Kidney tubule cell (primary cell): ENCODE measurements around the gene PGF.
A peak's percentile ranks its signal among the peaks of the same experiment; 100 is the strongest.
"Not testable (repeated sequence)": the region's sequence is repeated elsewhere in the genome, so short reads cannot be mapped to it uniquely, and the experiment has no call there.

ENCODE experiments used
- DNase-seq: peaks from one replicate; pipeline ENCODE4 v3.0.0-alpha.2; 2018; ENCODE audit warnings: low spot score

The PGF gene

DNA sequence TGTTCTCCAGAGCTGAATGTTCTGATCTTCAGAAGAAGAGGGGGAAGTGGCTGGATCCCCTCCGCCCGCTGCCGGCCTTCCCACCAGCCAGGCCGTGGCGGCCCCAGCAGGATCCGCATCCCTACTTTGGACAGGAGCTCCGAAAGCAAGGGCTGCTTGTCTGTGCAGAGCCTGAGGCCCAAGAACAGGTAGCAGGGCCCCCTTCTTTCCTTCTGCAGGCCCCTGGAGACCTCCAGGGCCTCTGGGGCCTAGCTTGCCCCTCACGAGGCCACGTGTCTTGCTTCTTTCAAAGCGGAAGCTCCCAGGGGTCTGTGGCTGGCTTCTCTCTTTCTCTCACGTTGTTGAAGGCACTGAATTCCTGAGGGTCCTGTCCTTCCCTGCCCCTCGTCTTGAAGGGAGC is 13.2 kb downstream of the PGF start:
- DNase-seq, result no peak

DNA sequence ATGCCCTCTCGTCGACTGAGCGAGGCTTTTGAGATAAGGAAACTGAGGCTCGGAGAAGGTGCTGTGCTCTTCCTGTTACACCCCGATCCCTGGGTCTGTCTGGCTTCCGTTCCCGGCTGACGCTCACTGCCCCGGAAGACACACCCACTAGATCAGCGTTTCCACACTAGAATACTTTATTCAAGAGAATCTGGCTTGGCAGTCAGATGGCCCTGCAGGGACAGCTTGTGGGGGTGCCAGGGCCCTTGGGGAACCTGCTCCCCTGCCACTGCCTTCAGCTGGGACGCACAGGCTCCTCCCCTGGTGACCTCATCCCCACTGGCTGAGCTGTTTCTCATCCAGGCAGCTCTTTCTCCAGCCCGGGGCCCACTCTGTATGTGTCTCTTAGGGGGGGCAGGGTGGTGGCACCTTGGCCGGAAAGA is 13.7 kb downstream of the PGF start:
- DNase-seq, result peak; percentile 25

DNA sequence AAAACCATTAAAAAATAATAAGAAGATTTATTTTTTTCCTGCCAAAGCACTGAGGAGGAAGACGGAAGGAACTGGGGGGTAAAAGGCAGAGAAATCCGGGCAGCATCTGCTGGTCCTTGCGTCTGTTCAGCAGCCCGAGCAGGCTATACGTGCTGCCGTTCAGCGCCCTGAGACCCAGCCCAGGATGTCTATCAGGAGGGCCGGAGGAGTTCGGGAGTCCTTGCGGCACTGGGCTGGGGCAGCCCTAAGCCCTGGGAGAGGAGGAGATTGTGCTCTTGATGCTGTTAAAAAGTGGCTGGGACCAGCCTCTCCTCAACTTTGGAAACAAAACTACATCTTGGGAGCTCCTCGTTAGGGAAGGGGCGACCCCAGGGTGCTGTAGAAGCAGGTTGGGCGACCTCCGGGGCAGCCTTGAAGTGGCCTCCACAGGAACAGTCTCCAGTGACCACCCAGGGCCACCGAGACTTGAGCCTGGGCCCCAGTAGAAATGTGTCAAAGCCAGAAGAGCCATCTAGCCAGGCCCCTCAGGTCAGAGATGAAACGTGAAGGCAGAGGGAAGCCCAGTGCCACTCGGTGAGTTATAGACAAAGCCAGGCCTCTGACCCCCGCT is 14.3 kb downstream of the PGF start:
- no peak for DNase-seq

DNA sequence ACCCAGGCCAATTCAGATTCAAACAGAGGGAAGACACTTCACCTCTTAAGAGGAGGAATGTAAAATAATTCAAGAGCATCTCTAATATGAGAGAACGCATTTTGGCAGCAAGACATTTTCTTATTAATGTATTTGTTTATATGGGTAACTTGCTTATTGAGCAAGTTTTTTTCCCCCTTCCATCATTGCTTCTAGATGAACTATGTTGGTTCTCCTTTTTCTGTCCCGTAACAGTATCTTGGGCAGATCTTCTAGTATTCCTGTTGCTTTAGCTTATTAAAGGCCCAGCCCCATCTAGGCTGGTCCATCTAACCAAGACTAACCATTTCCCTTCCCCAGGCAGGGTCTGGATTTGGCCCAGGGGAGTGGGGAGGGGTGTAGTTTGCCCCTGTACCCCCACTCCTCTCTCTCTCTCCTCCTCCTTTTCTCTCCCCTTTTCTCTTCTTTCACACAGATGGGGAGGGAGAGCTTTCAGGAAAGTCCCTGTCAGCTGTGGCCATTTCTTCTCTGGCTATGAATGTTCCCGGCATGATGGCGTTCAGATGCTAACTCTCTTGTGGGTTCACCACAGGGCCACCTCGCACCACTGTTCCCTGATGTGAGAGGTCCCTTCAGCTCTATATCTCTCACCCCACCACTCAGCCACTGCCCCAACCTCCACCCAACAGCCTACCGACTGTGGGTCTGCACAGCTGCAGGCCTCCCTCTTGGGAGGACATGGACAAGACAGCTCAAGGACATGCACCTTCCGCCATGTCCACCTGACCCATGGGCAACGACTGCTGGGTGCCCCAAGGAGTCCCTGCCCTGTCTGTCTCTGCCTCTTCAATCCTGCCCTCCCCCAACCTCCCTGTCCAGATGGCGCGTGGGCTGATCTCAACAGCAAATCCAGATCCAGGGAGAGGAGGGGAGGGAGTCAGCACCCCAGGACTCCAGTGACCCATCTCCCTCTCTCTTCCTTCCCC is 16.6 kb downstream of the PGF start:
- no peak for DNase-seq

DNA sequence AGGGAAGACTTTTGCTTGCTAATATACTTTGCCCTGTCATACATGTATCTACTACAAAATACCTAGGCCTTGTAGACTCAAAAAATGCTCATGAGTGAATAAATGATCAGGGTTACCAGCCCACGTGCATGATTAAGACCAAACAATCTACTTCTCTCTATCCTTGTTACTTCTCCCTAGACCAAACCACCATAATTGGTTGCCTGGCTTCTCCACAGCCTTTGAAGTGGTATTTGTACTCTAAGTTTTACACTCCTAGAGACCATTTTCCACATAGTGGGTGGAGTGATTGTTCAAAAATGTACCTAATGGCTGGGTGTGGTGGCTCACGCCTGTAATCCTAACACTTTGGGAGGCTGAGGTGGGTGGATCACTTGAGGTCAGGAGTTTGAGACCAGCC is 18.2 kb downstream of the PGF start:
- DNase-seq, result no peak

DNA sequence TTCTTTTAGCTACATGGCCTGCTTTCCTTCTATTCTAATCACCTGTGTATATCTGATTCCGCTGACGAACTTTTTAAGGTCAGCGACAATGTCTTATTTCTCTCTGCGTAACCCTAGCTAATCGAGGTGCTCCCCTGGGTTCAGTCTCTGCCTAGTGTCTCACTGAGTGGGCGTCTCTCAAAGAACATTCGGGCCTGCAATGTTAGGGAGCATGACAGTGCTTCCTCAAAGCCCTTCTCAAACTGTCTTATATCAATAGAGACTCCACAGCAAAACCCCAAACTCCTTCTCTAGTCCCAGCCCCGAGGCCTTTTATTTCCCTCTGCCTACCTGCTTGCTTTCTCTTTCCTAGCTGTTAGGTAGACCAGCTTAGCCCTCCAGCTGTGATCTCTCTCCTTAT is 18.7 kb downstream of the PGF start:
- no peak for DNase-seq

DNA sequence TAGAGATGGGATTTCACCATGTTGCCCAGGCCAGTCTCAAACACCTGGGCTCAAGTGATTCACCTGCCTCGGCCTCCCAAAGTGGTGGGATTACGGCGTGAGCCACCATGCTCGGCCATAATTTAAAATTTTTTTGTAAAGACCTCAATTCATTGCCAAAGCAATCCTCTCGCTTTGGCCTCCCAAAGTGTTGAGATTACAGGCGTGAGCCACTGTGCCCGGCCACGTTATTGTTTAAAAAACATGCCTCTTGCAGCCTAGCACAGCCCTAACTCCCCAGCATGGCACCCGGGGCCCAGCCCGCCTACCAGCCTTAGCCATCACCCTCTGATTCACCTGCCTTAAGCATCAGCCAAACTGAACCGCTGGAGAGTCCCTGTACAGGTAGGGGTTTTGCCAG is 19.2 kb downstream of the PGF start:
- DNase-seq, result no peak

DNA sequence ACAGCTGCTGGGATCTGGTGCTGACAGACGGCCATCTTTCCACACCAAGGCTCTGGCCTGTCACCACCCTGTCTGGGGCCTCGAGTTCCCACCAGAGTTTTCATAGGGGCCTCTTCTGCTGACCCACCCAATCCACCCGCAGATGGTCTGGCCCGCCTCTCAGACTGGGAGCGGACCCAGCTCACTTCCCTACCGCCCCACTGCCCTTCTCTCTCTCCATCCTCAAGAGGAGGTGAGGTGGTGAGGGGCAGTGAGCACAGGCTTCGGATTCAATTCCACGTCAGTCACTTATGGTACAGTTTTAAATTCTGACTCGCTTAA is 20.1 kb downstream of the PGF start:
- DNase-seq, result no peak

DNA sequence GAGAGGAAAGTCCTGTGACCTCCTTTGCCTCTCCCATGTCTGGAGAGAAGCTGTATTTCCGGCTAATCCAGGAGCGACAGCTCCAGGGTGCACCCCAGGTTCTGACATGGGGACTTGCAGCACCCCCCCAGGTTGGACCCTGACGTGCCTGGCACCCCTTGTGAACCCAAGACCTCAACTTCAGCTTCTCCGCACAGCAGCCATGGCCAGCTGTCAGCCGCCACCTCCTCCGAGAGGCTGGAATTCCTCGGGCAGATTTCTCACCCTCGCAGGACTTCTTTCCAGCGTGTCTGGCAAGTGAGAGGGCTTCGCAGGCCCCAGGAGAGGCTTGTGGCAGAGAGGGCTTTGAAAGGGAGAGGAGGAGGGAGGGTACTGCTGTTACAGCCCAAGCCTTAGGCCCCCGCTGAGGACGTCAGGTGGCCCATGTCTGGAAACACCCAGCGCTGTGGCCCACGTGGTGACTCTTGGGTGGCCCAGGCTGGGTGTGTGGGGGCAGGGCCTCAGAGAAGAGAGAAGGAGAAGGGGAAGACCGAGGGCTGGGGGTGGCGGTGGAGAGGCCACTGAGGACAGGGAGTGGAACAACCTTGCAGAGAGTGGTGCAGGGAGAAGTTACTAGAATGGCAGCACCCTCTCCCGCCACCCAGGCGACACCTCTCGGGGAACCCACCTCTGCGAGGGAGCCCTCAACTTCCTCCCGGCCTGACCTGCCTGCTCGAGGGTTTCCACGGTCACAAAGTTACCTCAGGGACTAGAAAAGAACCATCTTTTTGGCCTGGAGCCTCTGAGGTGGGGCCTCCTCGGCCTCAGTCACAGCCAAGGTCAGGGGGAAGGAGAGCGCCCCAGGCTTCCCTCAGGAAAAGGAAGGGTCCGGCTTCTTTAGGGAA is 20.7 kb downstream of the PGF start:
- DNase-seq, result no peak

DNA sequence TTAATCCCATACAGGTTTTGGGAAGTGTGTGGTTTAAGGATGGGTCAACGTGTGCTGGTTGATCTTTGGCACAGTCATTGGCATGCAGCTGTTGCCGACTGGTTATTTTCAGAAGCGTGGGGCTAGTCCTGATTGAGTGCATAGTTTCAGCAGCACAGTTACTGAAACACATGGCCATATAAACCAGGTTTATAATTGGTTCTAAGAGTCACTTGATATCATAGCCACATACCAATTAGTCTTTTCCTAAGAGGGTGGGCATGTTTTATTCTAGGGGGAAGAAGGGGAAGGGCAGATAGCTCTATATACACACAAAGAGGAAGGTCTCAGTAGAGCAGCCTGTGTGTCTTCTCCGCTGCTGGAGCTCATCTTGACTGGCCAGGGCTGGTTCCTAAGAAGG is 21.4 kb downstream of the PGF start:
- DNase-seq, result no peak

DNA sequence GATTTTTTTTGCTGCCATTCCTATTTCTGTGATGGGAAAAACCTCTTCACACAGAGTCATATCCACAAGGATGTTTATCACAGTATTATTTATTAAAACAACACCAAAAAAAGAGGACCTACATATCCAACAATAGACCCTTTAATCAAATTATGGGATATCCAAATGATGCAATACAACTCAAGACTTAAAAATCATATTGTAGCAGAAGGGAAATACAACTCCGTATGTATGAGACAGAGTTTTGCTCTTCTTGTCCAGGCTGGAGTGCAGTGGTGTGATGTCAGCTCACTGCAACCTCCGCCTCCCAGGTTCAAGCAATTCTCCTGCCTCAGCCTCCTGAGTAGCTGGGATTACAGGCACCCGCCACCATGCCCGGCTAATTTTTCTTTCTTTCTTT is 22.5 kb downstream of the PGF start:
- not testable (repeated sequence) for DNase-seq

DNA sequence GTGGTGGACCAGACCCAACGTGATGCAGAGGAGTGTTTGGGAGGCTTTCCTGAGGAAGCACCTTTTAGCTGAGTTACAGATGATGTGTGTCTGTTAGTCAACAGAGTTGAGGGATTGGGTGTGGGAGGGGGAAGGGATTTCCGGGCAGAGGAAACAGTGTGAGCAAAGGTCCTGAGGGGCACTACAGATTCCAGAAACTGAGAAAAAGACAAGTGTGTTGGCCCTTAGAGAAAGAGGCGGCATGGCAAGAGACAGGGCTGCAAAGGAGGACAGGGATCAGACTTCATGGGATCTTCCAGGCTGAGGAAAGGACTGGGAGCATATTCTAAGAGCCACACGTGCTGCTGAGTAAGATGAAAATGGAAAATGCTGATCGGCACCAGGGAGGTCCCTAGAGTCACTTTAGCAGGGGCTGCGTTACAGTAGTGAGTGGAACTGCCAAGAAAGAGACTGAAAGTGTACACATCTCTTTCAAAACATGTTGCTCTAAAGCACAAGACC is 22.9 kb downstream of the PGF start:
- no peak for DNase-seq

DNA sequence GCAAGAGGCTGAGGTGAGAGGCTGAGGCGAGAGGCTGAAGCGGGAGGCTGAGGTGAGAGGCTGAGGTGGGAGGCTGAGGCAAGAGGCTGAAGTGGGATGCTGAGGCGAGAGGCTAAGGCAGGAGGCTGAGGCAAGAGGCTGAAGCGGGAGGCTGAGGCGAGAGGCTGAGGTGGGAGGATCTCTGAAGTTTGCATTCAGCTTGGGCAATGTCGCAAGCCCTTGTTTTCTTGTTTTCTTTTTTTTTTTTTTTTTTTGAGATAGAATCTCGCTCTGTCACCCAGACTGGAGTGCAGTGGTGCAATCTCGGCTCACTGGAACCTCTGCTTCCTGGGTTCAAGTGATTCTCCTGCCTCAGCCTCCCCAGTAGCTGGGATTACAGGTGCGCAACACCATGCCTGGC is 23.7 kb downstream of the PGF start:
- not testable (repeated sequence) for DNase-seq

DNA sequence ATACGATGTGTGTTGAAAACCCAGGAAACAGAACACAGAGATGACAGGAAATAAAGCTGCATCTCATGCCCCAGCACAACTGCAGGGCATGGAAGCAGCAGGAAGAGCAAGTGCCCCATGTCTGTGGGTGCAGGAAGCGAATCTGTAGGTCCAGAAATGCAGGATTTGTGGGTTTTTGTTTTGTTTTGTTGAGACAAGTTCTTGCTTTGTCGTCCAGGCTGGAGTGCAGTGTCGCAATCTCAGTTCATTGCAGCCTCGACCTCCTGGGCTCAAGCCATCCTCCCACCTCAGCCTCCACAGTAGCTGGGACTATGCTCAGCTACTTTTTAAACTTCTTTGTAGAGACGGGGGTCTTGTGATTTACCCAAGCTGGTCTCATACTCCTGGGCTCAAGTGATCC is 26.2 kb downstream of the PGF start:
- DNase-seq, result no peak

DNA sequence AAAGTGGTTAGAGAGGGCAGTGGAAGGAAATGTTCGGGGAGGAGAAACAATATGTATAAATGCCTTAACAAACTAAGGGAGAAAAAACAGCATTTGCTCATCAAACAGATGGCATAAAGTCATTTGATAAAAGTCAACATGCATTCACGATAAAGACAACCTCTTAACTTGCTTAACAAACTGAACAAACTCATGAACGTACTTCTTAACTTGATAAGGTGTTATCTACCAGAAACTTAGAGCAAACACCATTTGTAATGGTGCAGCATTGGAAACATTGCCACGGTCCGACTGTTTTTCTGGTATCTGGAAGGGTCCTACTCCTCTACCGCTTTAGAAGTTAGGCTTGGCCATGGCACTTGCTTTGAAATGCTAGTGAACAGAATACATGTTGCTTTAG is 28.2 kb downstream of the PGF start:
- DNase-seq, result no peak

DNA sequence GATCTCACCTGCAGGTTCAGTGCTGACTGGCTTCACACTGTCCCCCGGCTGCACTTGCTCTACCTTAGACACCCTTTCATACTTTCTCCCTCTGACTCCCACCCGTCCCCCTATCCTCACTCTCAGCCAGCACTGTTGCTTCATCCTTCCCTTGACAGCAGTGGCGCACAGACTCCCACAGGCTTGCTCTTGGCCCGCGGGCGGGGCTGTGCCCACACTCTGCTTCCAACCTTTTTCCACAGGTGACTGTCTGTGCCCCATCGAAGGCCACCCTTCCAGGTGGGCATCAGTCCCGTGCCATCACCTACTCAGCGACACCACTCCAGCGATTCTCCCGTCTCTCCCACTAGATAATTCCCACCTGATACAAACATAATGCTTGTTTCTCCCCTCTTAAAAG is 31.3 kb downstream of the PGF start:
- DNase-seq, result no peak

DNA sequence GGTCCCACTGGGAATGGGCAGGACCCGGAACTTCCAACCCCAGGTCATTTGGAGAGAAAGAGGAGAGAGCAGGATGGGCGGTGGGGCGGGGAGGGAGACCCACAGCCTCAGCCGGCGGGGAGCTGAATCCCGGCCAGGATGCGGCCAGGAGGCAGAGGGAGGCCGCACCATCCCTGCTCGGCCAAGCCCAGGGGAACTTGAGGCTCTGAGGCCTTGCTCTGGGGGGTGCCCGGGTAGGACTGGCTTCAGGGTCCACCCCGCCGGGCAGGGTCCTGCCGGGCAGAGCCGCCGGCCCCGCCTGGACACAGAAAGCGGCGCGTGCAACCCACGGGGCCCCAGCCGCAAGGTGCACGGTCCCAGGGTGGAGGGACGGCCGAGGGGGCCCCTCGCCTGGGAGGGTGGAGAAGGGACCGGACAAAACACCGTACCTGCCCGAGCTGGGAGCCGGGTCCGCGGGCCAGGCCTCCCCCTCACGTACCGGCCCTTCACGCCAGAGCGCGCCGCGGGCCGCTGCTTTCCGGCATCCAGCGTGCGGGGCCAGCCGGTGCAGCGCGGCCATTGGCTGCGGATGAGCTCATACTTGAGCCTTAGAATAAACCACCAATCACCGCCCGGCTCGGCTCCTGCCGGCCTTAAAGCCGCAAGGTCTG is 32.5 kb downstream of the PGF start, which contains the start of gene RPS6KL1:
RPS6KL1 (minus strand) TSS at position 509 of the 650 bp plus-strand sequence. CDS start 1,719 bp downstream, outside the sequence.
- DNase-seq, result peak; percentile 86

DNA sequence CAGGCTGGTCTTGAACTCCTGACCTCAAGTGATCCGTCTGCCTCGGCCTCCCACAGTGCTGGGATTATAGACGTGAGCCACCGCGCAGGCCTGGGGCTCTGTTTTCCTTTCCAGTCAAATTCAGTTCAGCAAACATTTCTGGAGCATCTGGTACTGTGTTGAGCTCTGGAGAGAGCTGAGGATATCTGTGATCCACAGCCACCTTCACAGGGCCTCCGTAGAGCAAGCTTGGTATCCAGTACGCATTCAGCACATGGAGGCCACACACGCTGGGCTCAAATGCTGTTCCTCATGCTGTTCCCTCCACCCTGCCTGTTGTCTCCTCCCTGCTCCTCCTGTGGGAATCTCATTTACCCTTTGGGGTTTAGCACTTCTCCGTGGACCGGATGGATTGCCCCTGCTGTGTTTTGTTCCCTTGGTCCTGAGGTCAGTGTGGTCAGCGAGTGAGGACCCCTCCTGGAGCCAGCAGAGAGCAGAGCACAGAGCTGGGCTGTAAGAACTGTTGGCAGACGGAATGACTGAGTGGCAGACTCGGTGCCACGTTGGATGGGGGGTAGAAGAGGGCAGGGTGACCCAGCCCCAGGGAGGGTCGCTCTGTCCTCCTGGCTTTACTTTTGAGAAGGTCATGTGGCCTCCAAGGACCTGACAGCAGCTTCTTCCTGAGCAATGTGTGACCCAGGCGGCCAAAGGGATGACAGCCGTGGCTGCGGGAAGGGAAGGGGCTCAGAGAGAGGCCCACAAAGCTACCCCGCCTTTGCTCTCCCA is 33.2 kb downstream of the PGF start:
- no peak for DNase-seq

DNA sequence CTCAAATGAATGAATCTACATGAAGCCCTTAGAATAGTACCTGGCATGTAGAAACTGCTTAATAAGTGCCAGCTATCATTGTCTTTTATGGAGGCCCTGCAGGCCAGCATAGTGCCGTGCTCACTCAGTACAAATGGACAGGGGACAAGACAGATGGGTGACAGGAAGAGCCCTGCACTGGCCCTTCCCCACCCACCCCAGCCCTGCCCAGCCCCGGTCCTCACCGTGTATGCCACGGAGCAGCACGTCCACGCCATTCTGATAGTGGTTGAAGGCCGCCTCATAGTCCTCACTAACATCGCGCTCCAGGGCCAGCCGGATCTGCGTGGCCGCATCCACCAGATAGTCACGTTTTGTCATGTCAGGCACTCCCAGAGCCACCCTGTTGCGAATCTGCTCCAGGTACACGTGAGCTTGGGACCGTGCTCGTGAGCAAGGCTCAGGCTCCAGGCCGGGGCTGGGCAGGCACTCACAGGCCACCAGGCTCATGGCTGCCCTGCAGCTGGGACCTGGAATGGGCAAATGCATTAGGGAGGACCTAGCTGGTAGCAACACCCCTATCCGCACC is 34.3 kb downstream of the PGF start:
- DNase-seq, result no peak

DNA sequence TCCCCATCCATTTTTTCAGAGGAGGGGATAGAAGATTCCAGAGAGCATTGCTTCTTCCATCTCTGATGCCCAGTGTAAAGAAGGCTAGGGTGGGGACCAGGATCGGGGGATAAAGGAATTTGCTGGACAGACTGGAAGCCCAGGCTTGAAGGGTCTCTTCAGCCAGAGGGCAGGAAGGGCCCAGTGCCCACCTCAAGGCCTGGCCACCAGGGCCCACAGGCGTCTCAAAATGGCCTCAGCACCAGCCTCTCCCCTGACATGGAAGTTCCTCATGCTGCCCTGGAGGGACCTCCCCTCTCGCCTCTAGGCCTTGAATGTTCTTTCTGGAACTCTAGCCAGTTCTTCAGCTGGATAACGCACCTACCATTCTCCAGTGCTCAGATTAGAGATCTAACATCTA is 35.1 kb downstream of the PGF start:
- DNase-seq, result no peak
